ENCODE results near the gene INPP5A. TPM values are rescaled to one million over a fixed set of nuclear protein-coding genes. Genes with fewer than 3 reads are reported as not detected.

The INPP5A gene
- total and polyA plus RNA-seq, 2 of the 13 experiments (the other 11 are each of a cell fraction or from before 2014, with no cell fraction given): 17.5 to 37.9 TPM

DNA sequence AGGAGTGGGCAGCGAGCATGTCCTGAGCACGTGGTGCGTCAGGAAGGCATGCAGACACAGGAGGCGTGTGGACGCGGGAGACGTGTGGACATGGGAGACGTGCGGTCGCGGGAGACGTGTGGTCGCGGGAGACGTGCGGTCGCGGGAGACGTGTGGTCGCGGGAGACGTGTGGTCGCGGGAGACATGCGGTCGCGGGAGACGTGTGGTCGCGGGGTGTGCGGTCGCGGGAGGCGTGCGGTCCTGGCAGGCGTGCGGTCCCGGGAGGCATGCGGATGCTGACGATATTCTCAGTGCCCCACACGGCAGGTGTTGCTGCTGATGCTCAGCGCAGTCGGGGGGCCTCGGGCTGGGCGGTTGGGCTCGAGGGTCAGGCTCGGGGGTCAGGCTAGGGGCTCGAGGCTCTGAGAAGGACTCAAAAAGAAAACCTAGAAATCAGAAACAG, 154.1 kb downstream of the INPP5A start (continued):
- TF ChIP-seq ZNF20 (CRISPR knock-in tag; IDR thresholded peaks at IDR 0.05) (no peak), CREB1 (IDR thresholded peaks at IDR 0.05) (no peak), CREB1 (CRISPR knock-in tag; IDR thresholded peaks at IDR 0.05) (no peak), ZFX (CRISPR knock-in tag; IDR thresholded peaks at IDR 0.05; ENCODE audit: low read depth) (no peak), CBX2 (IDR thresholded peaks at IDR 0.05; ENCODE audit: low read depth, low read length) (no peak), CBX2 (CRISPR knock-in tag; IDR thresholded peaks at IDR 0.05; ENCODE audit: low read depth) (no peak)
- TF ChIP-seq, protein P1, sequence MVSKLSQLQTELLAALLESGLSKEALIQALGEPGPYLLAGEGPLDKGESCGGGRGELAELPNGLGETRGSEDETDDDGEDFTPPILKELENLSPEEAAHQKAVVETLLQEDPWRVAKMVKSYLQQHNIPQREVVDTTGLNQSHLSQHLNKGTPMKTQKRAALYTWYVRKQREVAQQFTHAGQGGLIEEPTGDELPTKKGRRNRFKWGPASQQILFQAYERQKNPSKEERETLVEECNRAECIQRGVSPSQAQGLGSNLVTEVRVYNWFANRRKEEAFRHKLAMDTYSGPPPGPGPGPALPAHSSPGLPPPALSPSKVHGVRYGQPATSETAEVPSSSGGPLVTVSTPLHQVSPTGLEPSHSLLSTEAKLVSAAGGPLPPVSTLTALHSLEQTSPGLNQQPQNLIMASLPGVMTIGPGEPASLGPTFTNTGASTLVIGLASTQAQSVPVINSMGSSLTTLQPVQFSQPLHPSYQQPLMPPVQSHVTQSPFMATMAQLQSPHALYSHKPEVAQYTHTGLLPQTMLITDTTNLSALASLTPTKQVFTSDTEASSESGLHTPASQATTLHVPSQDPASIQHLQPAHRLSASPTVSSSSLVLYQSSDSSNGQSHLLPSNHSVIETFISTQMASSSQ (IDR thresholded peaks at IDR 0.05; ENCODE audit: low read depth): no peak
- TF ChIP-seq, protein P1 (CRISPR knock-in tag; IDR thresholded peaks at IDR 0.05; ENCODE audit: borderline replicate concordance): no peak

DNA sequence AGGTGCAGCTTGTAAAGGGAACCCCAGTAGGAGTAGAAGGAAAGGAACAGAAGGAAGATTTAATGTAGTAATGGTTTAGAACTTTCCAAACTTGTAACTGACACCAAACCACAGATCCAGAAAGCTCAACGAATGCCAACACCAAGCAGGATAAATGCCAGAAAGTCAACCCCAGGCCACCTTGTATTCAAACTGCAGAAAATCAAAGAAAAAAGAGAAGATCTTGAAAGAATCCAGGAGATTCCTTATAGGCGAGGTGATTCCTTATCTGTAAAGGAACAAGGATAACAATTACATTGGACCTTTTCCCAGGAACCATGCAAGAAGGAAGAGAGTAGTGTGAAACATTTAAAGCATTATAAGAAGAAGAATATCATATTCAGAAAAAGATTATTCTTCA, 154.7 kb downstream of the INPP5A start:
- Histone ChIP-seq H3K9ac (ENCODE audit: insufficient read depth, low read depth, low read length) (no peak overlapping the region), H3K27me3 (ENCODE audit: control insufficient read depth in 1 of 2, insufficient read depth in 2 of 2, low read length in 2 of 2) (no peaks in the 10 kb centered on the region), H3K4me3 (replicated peaks in 1 of 3; ENCODE audit: insufficient read depth in 1 of 3, low read depth in 2 of 3, low read length in 3 of 3) (no peak overlapping the region), H4K20me1 (ENCODE audit: insufficient read depth, low read length) (no peaks in the 10 kb centered on the region), H3K27ac (ENCODE audit: extremely low read length, insufficient read depth, low read length) (no peak overlapping the region), H2AFZ (ENCODE audit: low read length) (no peak overlapping the region), H3K4me2 (ENCODE audit: low read depth, low read length) (no peak overlapping the region), H3K9me3 (ENCODE audit: low read length) (0 out of 2 replicates have a peak, but pooled peaks cover 10% of the 10 kb centered on the region), H3K36me3 (replicated peaks in 1 of 2; ENCODE audit: control insufficient read depth in 1 of 2, insufficient read depth in 2 of 2, low read length in 2 of 2) (peaks cover 0 to 4% of the 10 kb centered on the region in 2 experiments; a peak in 2 of 5 replicates), H3K4me1 (ENCODE audit: insufficient read depth, low read length) (no peaks in the 10 kb centered on the region), H3K79me2 (ENCODE audit: insufficient read depth, low read length) (no peaks in the 10 kb centered on the region)
- ATAC-seq: no peak
- POLR2A ChIA-PET: no interaction called here
- DNase-seq (ENCODE audit: low spot score): no peak
- 94% methylated on average over 2 of the region's 2 CpGs for WGBS (ENCODE audit: low lambda C conversion rate)
- no peak for FAIRE-seq
- intact Hi-C loops (cut with micrococcal nuclease; ENCODE audit: unreplicated experiment): no loop called here
- in situ Hi-C loops (cut with HindIII; ENCODE audit: extremely low pct_ligation_motif_present, low pct_unique_long_range_greater_than_20kb): no loop called here
- CTCF ChIA-PET (ENCODE audit: low intra/inter-chr PET ratio, low total read pairs): no interaction called here
- no TSS peak for BruUV-seq (replicated peaks)
- no peak for TF ChIP-seq ATF7-NPFF (CRISPR knock-in tag; IDR thresholded peaks at IDR 0.05; ENCODE audit: low read depth)
- no peak for TF ChIP-seq ZNF580 (CRISPR knock-in tag; IDR thresholded peaks at IDR 0.05; ENCODE audit: borderline replicate concordance, low read depth)
- TF ChIP-seq ZNF382 (CRISPR knock-in tag; IDR thresholded peaks at IDR 0.05; ENCODE audit: borderline replicate concordance): no peak
- TF ChIP-seq, protein P2, sequence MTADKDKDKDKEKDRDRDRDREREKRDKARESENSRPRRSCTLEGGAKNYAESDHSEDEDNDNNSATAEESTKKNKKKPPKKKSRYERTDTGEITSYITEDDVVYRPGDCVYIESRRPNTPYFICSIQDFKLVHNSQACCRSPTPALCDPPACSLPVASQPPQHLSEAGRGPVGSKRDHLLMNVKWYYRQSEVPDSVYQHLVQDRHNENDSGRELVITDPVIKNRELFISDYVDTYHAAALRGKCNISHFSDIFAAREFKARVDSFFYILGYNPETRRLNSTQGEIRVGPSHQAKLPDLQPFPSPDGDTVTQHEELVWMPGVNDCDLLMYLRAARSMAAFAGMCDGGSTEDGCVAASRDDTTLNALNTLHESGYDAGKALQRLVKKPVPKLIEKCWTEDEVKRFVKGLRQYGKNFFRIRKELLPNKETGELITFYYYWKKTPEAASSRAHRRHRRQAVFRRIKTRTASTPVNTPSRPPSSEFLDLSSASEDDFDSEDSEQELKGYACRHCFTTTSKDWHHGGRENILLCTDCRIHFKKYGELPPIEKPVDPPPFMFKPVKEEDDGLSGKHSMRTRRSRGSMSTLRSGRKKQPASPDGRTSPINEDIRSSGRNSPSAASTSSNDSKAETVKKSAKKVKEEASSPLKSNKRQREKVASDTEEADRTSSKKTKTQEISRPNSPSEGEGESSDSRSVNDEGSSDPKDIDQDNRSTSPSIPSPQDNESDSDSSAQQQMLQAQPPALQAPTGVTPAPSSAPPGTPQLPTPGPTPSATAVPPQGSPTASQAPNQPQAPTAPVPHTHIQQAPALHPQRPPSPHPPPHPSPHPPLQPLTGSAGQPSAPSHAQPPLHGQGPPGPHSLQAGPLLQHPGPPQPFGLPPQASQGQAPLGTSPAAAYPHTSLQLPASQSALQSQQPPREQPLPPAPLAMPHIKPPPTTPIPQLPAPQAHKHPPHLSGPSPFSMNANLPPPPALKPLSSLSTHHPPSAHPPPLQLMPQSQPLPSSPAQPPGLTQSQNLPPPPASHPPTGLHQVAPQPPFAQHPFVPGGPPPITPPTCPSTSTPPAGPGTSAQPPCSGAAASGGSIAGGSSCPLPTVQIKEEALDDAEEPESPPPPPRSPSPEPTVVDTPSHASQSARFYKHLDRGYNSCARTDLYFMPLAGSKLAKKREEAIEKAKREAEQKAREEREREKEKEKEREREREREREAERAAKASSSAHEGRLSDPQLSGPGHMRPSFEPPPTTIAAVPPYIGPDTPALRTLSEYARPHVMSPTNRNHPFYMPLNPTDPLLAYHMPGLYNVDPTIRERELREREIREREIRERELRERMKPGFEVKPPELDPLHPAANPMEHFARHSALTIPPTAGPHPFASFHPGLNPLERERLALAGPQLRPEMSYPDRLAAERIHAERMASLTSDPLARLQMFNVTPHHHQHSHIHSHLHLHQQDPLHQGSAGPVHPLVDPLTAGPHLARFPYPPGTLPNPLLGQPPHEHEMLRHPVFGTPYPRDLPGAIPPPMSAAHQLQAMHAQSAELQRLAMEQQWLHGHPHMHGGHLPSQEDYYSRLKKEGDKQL (CRISPR knock-in tag; IDR thresholded peaks at IDR 0.05; ENCODE audit: low read depth): no peak
- TF ChIP-seq ZNF33A (CRISPR knock-in tag; IDR thresholded peaks at IDR 0.05; ENCODE audit: borderline replicate concordance): no peak

Measured in HepG2 (cell line).